ENCODE measurements around the gene SLC7A6OS.
A peak's percentile ranks its signal among the peaks of the same experiment; 100 is the strongest.

- TF ChIP-seq CTCF (IDR thresholded peaks at IDR 0.05 in 2 of 3, conservative IDR thresholded peaks at IDR 0.05 in 1 of 3; ENCODE audit: borderline replicate concordance in 1 of 3, insufficient read depth in 1 of 3, low read depth in 2 of 3, low read length in 2 of 3) (peak in 2 of 3 experiments; percentile 22 to 40; a peak in 3 of 6 replicates), POLR2A (IDR thresholded peaks at IDR 0.05; ENCODE audit: borderline replicate concordance, extremely low read depth, insufficient read depth, insufficient read length) (no peak), EZH2 (IDR thresholded peaks at IDR 0.05) (no peak), FOSL1 (IDR thresholded peaks at IDR 0.05; ENCODE audit: low read depth) (no peak), JUND (IDR thresholded peaks at IDR 0.05) (no peak), RAD21 (IDR thresholded peaks at IDR 0.05; ENCODE audit: low read depth) (no peak), ZBTB33 (IDR thresholded peaks at IDR 0.05; ENCODE audit: extremely low read depth, insufficient replicate concordance, low read length) (no peak), CEBPB (IDR thresholded peaks at IDR 0.05; ENCODE audit: low read depth) (no peak), ATF3 (IDR thresholded peaks at IDR 0.05) (no peak), TCF7L2 (IDR thresholded peaks at IDR 0.05; ENCODE audit: borderline replicate concordance, extremely low read depth, insufficient read depth, insufficient read length) (no peak), POLR2AphosphoS5 (IDR thresholded peaks at IDR 0.05; ENCODE audit: low read depth, low read length) (no peak), YY1 (IDR thresholded peaks at IDR 0.05; ENCODE audit: extremely low read depth, insufficient replicate concordance, low read depth, low read length) (no peak)
Observed at GRCh38 chr16:68355447-68356248, 44.9 kb upstream of the SLC7A6OS start.
